HG02759 (cell line): ENCODE data around the gene SLC25A25.
A peak's percentile ranks its signal among the peaks of the same experiment; 100 is the strongest.
"Not testable (repeated sequence)": the region's sequence is repeated elsewhere in the genome, so short reads cannot be mapped to it uniquely, and the experiment has no call there.

Experiments used
- ATAC-seq: cut with Tn5 transposase; IDR thresholded peaks from one replicate; pipeline ENCODE4 v1.9.1; 2021; ENCODE audit warnings: mild to moderate bottlenecking, moderate library complexity; ENCODE audit not compliant: unreplicated experiment

Gene SLC25A25

DNA sequence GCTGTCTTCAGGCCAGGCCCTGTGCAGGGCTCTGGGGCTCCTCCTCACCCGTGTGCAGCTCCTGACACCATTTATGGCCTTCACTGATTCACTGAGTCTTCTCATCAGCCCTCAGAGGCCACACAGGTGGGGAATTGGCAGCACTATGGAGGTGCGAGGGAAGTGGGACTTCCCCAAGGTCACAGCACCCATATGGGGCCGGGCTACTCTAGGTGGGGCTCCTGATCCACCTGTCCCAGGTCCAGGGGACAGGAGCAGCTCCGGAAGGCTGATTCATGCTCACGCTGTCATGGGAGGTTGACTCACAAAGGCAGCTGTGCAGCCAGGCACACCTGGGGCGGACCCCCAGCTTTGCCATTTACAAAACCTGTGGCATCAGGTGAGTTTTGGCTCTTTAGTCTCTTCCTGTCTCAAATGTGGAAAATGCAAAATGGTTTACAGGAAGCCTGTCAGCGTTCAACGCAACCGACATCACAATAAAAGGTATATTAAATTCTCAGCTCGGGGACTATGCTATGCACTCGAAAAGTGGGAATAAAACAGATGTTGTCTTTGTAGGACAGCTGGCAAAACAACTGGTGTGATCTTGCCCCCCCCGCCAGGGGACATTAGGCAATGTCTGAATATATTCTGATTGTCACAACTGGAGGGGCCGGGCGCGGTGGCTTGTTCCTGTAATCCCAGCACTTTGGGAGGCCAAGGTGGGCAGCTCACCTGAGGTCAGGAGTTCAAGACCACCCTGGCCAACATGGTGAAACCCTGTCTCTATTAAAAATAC, 15.9 kb upstream of the SLC25A25 start:
- no peak for ATAC-seq

DNA sequence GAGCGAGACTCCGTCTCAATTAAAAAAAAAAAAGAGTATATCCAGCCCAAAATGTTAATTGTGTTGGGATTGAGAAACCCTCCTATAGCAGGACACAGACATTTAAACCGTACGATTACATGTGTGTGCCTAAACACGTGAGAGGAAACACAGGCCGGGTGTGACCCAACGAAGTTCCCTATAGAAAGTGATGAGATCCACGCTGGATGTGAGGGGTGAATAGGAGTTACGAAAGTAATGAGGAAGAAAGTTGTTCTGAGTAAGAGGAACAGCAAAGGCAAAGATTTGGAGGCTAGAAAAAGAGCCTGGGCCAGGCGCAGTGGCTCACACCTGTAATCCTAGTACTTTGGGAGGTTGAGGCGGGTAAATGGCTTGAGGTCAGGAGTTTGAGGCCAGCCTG, 14.5 kb upstream of the SLC25A25 start:
- no peak for ATAC-seq

- no peak for ATAC-seq
Observed at GRCh38 chr9:128054087-128054486, 13.9 kb upstream of the SLC25A25 start.

GRCh38 chr9:128055344-128056040, 12.5 kb upstream of the SLC25A25 start:
- no peak for ATAC-seq

DNA sequence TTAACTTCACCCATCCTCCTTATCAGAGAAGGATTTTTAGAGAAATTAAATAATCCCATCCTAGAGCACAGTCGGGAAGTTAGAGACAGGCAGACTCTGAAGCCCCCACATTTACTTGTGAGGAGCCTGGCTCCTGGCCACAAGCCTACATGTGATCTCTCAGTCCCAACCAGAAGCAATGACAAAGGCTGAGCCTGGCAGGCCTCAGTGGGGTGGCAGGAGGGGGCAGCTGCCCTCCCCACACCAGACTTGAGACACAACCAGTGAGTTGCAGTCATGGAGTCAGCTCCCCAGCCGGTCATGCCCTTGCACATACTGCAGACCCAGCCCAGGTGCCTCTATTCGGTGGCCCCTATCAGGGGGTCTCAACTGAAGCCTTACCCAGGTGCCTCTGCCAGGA, 11.9 kb upstream of the SLC25A25 start:
- no peak for ATAC-seq

DNA sequence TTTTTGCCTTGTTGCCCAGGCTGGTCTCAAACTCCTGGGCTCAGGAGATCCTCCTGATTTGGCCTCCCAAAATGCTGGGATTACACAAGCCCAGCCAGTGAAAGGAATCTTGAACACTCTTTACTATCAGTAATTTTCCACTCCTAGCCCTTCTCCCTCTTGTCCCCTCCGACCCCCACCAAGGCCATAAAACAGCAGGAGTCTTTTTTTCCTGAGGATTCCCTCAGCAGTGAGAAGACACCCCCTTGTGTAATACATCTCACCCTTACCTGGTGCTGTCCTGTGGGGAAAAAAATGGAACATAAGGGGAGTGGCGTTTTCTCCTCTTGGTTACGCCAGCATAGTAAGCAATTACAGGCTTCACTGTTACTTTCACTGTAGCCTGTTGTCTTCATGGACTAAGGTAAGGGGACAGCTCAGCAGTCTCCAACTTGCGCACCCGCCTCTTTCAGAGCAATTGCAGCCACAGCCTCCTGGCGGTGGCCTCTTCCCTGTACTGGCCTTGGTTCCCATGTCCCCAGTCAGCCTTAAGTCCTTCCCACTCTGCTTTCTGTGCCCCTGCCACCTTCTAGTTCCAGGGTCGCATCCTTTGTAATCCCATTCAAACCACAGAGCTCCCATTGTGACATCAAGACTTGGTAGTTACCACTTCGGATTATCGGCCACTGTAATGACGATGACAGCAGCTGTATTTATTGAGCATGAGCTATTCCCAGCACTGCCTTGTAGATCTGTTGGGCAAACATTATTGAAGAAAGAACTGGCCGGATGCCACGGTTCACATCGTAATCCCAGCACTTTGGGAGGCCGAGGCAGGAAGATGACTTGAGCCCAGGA, 10.9 kb upstream of the SLC25A25 start:
- ATAC-seq: no peak

DNA sequence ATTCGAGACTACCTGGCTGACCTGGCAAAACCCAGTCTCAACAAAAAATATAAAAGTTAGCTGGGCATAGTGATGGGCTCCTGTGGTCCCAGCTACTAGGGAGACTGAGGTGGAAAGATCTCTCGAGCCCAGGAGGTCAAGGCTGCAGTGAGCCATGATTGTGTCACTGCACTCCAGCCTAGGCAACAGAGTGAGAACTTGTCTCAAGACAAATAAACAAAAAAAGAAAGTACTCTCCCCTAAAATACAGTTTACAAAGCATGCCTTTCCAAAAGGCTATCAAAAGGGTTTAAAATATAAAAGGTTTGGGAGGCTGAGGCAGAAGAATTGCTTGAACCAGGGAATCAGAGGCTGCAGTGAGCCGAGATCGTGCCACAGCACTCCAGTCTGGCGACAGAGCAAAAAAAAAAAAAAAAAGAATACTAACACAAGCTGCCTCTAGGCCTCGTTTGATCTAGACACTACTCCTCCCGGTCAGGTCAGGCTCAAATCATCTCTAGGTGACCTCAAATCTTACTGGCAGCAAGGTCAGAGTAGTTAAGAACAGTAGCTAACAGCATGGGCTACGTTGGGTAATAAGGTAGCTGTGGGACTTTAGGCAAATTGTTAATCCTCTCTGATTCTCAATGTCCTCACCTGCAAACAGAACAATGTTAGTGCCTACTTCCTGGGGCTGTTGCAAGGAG, 10.2 kb upstream of the SLC25A25 start:
- no peak for ATAC-seq

DNA sequence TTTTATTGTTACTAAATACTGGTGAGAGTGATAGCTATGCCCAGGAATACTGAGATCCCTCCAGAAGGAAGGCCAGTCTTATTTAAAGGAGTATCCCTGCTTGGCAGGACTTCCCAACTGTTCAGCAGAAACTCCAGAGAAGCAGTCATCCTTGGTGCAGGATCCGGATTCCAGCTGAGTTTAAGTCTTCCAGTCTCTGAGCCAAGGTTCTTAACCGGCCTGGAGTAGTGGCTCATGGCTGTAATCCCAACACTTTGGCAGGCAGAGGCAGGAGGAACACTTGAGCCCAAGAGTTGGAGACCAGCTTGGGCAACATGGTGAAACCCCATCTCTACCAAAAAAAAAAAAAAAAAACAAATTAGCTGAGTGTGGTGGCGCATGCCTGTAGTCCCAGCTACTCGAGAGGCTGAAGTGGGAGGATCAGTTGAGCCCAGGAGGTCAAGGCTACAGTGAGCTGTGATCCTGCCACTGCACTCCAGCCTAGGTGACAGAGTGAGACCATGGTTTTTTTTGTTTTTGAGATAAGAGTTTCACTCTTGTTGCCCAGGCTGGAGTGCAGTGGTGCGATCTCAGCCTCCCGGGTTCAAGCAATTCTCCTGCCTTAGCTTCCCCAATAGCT, 8.6 kb upstream of the SLC25A25 start:
- no peak for ATAC-seq

DNA sequence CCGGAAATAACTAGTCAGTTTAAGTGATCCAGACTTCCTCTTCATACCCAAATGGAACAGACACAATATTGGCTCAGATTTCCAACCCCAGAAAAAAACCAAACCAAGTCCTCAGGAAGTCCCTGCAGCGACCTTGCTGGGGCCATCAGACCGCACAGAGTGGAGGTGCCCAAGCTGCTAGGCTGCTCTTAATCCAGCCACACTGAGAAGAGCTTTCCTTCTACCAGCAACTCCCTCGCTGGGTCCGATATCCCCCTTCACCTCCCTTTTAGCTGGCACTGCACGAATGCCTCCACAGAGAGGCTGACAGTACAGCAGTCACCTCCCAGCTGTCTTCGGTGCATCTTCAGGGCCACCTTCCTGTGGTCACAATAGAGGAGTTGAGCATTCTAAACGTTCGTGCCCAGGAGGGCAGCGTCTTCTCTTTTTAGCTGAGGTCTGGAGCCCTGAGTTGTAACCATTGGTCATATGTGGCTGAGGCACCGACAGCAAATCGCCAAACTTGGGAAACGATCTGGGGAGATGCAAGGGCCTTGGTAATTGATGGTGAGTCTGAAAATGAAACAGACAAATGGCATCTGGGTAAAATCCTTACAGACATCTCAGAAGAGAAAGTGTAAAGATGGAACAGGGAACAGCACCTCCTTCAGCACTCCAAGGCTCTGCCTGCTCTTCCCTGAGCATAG, 6.6 kb upstream of the SLC25A25 start:
- no peak for ATAC-seq

DNA sequence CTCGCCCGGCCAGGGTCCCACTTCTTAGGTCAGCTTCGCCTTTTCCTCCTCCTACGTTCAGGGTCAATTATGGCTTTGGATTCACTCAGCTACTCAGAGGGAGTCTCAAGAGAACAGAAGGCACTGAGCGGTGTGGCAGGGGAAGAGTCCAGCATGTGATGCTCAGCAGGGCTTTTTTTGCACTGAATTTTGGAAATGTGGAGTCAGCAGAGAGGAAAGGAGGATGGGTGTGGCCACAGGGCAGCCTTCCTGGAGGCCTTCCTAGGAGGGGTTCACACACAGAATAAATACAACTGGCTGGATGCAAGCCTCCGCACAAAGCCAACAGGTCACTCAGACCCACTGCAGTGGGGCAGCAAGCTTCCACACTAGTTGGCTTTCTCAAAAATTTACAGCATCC, 5.8 kb upstream of the SLC25A25 start:
- no peak for ATAC-seq

DNA sequence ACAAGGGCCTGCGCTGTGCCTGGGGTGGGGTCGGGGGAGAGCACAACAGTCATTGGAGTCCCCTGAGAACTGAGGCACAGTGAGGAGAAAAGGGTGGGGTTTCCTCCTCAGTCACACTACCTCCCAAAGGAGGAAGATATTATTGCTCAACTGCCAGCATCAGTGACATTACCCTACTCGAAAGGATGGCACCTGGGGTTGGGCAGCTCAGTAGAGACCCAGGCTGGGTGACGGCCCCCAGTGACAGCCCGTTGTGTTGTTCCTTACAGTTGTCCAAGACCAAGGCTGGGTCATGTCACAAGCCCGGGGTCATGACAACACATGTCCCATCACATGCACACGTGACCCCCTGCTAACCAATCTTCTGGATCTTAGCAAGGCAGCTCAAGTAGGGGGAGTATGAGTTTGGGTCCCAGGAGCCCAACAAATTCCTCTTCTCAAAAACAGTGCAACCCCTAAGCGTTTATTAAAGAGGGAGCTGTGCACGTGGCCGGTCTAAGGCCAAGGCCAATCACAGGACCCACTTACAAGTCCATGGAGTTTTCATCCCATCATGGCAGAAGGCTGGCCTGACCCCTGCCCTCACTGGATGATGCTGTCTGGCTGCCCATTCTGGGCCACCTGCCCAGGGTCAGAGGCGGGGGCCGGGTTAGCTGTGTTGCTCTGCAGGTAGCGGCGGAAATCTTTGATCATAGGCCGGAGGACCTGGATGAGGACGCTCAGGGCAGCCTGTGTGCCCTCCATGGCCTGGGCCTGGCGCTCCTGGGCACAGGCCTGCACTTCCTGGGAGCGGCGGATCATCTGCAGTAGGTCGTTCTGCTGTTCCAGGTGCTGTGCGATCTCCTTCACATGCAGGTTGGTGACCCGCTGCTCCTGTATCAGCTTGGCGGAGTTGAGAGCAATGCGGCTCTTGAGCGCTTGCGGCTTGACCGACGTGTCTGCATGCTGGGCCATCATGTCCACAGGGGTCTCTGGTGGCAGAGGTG, 4.9 kb upstream of the SLC25A25 start:
- ATAC-seq: no peak

DNA sequence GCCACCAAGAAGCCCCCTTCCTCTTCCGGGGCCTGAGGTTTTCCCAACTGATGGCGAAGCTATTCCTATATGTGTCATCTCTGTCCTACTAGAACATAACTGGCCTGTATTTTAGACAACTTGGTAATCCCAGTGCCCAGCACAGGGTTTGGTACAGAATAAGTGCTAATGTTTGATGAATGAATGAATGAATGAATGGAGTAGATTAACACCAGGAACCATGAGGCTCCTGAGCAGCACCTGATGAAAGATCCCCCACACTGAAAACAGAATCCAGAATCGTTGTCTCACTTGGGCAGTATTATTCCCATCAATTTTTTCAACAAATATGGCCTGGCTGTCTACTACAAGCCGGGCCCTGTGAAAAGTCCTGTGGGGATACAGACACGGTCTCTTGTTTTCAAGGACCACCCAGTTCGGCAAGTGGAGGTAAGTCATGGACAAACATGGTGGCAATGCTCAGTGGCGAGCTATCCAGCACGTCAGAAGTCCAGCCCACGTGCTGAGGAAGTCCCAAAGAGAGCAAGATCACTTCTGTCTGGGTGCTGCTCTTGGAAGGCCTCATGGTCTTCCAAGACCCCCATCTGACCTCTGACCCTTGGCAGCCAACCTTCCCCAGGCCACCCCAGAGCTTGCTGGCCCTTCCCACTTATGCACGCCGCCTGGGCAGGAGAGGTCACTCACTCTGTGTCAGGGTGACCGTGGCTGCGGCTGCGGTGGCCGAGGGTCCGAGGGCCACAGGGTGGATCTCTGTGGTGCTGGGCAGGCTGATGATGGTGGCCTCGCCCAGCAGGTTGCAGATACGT, 1.9 kb upstream of the SLC25A25 start:
- no peak for ATAC-seq

- ATAC-seq: peak; percentile 56
Observed at GRCh38 chr9:128066713-128067644, 1.1 kb upstream of the SLC25A25 start, which contains the start of gene NAIF1. NAIF1 (minus strand) TSS chr9:128067320; CDS start chr9:128067101, 219 bp downstream.

GRCh38 chr9:128068386-128069205, 564 bp downstream of the SLC25A25 start:
- peak; percentile 11 for ATAC-seq

GRCh38 chr9:128070874-128071273, 2.8 kb downstream of the SLC25A25 start:
- ATAC-seq: no peak

- ATAC-seq: not testable (repeated sequence)
Observed at GRCh38 chr9:128071475-128071874, 3.4 kb downstream of the SLC25A25 start.
